Fibroblast of lung (primary cell): ENCODE results near the gene PLA2G4B. TPM values are rescaled to one million over a fixed set of nuclear protein-coding genes. Genes with fewer than 3 reads are reported as not detected.

ENCODE experiments used
- DNase-seq, 2 donors: peaks; one replicate each; pipeline versions ENCODE4 v3.0.0 to v3.0.0-alpha.2; 2010; ENCODE audit warnings: low read depth in 2 of 2
- H2AFZ ChIP-seq: 2 replicates; pipeline ENCODE4 v1.5.1; 2012; ENCODE audit warnings: low read length, control low read depth, inconsistent platforms
- H3K27ac ChIP-seq: 2 replicates; pipeline ENCODE4 v1.5.1; 2011; ENCODE audit warnings: low read length, control low read depth; ENCODE audit not compliant: insufficient read depth
- H3K27me3 ChIP-seq: 2 replicates; pipeline ENCODE4 v1.5.1; 2011; ENCODE audit warnings: mild to moderate bottlenecking, low read length; ENCODE audit not compliant: control insufficient read depth, insufficient read depth
- H3K36me3 ChIP-seq: 2 replicates; pipeline ENCODE4 v1.5.1; 2011; ENCODE audit warnings: low read length; ENCODE audit not compliant: control insufficient read depth, insufficient read depth
- H3K4me1 ChIP-seq: 2 replicates; pipeline ENCODE4 v1.5.1; 2011; ENCODE audit warnings: low read length; ENCODE audit not compliant: control insufficient read depth, insufficient read depth; ENCODE audit errors: extremely low read depth
- H3K4me2 ChIP-seq: 2 replicates; pipeline ENCODE4 v1.5.1; 2011; ENCODE audit warnings: low read length, control low read depth; ENCODE audit not compliant: insufficient read depth; ENCODE audit errors: extremely low read depth
- H3K4me3 ChIP-seq, 4 experiments: fragments of 200-600 bp in 1 of 4; sonication (generic) in 1 of 4; replicated peaks in 1 of 4; 2 replicates each; pipeline ENCODE4 v1.5.1; 2011 to 2016; ENCODE audit warnings: low read length in 4 of 4, low read depth in 3 of 4, mild to moderate bottlenecking in 3 of 4, control low read depth in 2 of 4, inconsistent platforms in 1 of 4, mixed read lengths in 1 of 4; ENCODE audit not compliant: insufficient read depth in 1 of 4; ENCODE audit errors: control extremely low read depth in 1 of 4
- H3K79me2 ChIP-seq: 2 replicates; pipeline ENCODE4 v1.5.1; 2012; ENCODE audit warnings: mild to moderate bottlenecking, low read length, inconsistent platforms; ENCODE audit not compliant: control insufficient read depth, insufficient read depth
- H3K9ac ChIP-seq: 2 replicates; pipeline ENCODE4 v1.5.1; 2011; ENCODE audit warnings: mild to moderate bottlenecking, low read length, control low read depth; ENCODE audit not compliant: insufficient read depth
- H3K9me3 ChIP-seq: 2 replicates; pipeline ENCODE4 v1.5.1; 2012; ENCODE audit warnings: low read depth, low read length; ENCODE audit not compliant: control insufficient read depth, insufficient read depth
- H4K20me1 ChIP-seq: 2 replicates; pipeline ENCODE4 v1.5.1; 2011; ENCODE audit warnings: low read length; ENCODE audit not compliant: control insufficient read depth, insufficient read depth; ENCODE audit errors: extremely low read depth
- CTCF ChIP-seq, 2 donors: IDR thresholded peaks in 1 of 2; conservative IDR thresholded peaks in 1 of 2; 1 replicate in 1 of 2; 2 replicates in 1 of 2; pipeline ENCODE4 v1.5.1; 2011 to 2012; ENCODE audit warnings: low read length in 2 of 2, control low read depth in 1 of 2, inconsistent platforms in 1 of 2, low read depth in 1 of 2, mild to moderate bottlenecking in 1 of 2
- EZH2 ChIP-seq: IDR thresholded peaks from 2 replicates; pipeline ENCODE4 v1.5.1; 2012; ENCODE audit warnings: low read length, control low read depth, mild to moderate bottlenecking; ENCODE audit errors: missing control alignments
- polyA plus RNA-seq, 2 donors: library from polyadenylated mRNA; depleted of rRNA in 1 of 2; stranded (reverse) in 1 of 2; unstranded in 1 of 2; fragments of >200 nt; gene quantifications; 2 replicates each; pipeline ENCODE4 v1.2.1, GENCODE V29; 2011 to 2012; ENCODE audit warnings: missing spikeins in 1 of 2
- total RNA-seq: library from RNA; depleted of rRNA; stranded (reverse); fragments of >200 nt; gene quantifications from 2 replicates; pipeline ENCODE4 v1.2.1, GENCODE V29; 2014

The PLA2G4B gene
- total and polyA plus RNA-seq, 2 donors (not counting 1 experiment from before 2014, with no cell fraction given), result 0.99 to 1.2 TPM

GRCh38 chr15:41881920-41882688, 43.5 kb downstream of the PLA2G4B start:
- DNase-seq, result peak in 1 of 2 donors; percentile 21
- Histone ChIP-seq H3K9me3 (no peaks in the 10 kb centered on the region), H3K9ac (no peak overlapping the region), H2AFZ (no peak overlapping the region), H3K4me2 (no peak overlapping the region), H3K4me1 (no peaks in the 10 kb centered on the region), H3K79me2 (no peaks in the 10 kb centered on the region), H3K27ac (no peak overlapping the region), H3K27me3 (peaks cover 3% of the 10 kb centered on the region), H3K4me3 (no peak overlapping the region), H3K36me3 (no peaks in the 10 kb centered on the region), H4K20me1 (no peaks in the 10 kb centered on the region)
- no peak for TF ChIP-seq EZH2
- TF ChIP-seq CTCF (conservative IDR thresholded peaks at IDR 0.05 in 1 of 2, IDR thresholded peaks at IDR 0.05 in 1 of 2; ENCODE audit: low read depth in 1 of 2, low read length in 2 of 2), result no peak

- H3K4me2 ChIP-seq, result no peak overlapping the region
- H3K9me3 ChIP-seq, result no peaks in the 10 kb centered on the region
- H3K27ac ChIP-seq, result no peak overlapping the region
- no peaks in the 10 kb centered on the region for H3K4me1 ChIP-seq
- no peaks in the 10 kb centered on the region for H3K79me2 ChIP-seq
- H3K9ac ChIP-seq, result no peak overlapping the region
- no peak for TF ChIP-seq CTCF (conservative IDR thresholded peaks at IDR 0.05 in 1 of 2, IDR thresholded peaks at IDR 0.05 in 1 of 2; ENCODE audit: low read depth in 1 of 2, low read length in 2 of 2)
- TF ChIP-seq EZH2, result no peak
- H3K36me3 ChIP-seq, result no peaks in the 10 kb centered on the region
- H3K27me3 ChIP-seq, result peaks cover 3% of the 10 kb centered on the region
- H4K20me1 ChIP-seq, result no peaks in the 10 kb centered on the region
- H2AFZ ChIP-seq, result no peak overlapping the region
- no peak overlapping the region for H3K4me3 ChIP-seq
- DNase-seq, result no peak
Measured at GRCh38 chr15:41882689-41883483, 44.2 kb downstream of the PLA2G4B start.

GRCh38 chr15:41883484-41883825, 44.8 kb downstream of the PLA2G4B start:
- H3K27ac ChIP-seq, result no peak overlapping the region
- no peaks in the 10 kb centered on the region for H3K4me1 ChIP-seq
- no peak for TF ChIP-seq EZH2
- no peak for TF ChIP-seq CTCF (conservative IDR thresholded peaks at IDR 0.05 in 1 of 2, IDR thresholded peaks at IDR 0.05 in 1 of 2; ENCODE audit: low read depth in 1 of 2, low read length in 2 of 2)
- H3K36me3 ChIP-seq, result no peaks in the 10 kb centered on the region
- H3K79me2 ChIP-seq, result no peaks in the 10 kb centered on the region
- H3K27me3 ChIP-seq, result peaks cover 3% of the 10 kb centered on the region
- no peak overlapping the region for H3K9ac ChIP-seq
- H3K4me2 ChIP-seq, result no peak overlapping the region
- no peaks in the 10 kb centered on the region for H4K20me1 ChIP-seq
- H2AFZ ChIP-seq, result no peak overlapping the region
- DNase-seq, result no peak
- no peaks in the 10 kb centered on the region for H3K9me3 ChIP-seq
- no peak overlapping the region for H3K4me3 ChIP-seq
